GM21390 (cell line): ENCODE results near the gene C9orf57.
"Not testable (repeated sequence)": the region's sequence is repeated elsewhere in the genome, so short reads cannot be mapped to it uniquely, and the experiment has no call there.

Experiments used
- ATAC-seq: cut with Tn5 transposase; IDR thresholded peaks from one replicate; pipeline ENCODE4 v1.9.1; 2021; ENCODE audit not compliant: unreplicated experiment

Gene C9orf57

DNA sequence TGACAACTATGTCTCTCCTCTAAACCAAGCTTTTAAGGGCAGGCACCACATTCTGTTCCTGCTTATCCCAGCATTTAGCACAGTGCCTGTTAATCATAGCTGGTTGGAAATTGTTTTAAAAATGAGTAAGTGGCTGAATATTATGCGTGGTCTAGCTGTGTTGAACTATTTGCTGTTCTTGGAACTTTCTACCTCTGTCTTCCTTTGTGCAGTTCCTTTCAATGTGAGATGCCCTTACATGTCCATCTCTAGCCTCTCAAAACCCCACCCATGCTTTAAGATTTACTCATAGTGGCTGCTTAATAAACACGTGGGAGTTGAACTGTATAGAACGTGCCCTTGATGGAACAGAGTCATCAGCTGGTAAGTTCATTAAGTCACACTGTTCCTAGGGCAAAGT lies 34.5 kb downstream of the C9orf57 start:
- ATAC-seq = no peak

DNA sequence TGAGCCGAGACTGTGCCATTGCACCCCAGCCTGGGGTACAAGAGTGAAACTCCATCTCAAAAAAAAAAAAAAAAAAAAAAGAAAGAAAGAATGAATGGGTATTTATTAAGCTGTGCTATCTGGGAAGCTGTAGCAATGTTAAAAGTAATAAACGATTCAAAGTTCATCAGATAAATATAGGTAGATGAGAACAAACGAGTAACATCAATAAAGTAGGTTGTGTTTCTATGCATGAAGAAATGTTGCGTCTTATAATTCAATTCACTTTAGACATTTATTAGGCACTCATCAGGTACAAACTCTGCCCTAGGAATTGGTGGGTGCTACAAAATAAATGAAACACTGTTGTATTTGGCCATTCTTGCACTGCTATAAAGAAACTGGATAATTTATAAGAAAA lies 36.8 kb downstream of the C9orf57 start:
- ATAC-seq = no peak

DNA sequence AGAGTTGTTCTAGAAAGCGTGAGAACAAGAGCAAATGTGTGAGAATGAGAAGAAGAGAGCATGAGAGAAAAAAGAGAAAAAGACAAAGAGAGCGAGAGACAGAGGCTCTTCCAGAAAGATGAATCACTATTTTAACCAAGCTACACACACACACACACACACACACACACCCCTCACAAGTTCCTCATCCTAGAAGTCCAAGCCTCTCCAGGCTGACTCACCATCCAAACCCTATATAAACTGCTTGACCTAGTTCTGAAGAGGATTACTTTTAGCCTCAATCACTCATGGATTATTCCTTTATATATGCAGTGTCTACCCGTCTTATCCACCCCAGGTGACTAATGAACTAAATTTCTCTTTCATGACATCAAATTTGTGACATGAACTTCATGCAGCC lies 37.6 kb downstream of the C9orf57 start:
- ATAC-seq = no peak

- ATAC-seq = no peak
These were observed 47.1 kb downstream of the C9orf57 start for GRCh38 chr9:72013292-72013760.

GRCh38 chr9:72012646-72013045 lies 47.8 kb downstream of the C9orf57 start:
- no peak for ATAC-seq

- ATAC-seq = not testable (repeated sequence)
These were observed 52.7 kb downstream of the C9orf57 start for GRCh38 chr9:72007726-72008125.

DNA sequence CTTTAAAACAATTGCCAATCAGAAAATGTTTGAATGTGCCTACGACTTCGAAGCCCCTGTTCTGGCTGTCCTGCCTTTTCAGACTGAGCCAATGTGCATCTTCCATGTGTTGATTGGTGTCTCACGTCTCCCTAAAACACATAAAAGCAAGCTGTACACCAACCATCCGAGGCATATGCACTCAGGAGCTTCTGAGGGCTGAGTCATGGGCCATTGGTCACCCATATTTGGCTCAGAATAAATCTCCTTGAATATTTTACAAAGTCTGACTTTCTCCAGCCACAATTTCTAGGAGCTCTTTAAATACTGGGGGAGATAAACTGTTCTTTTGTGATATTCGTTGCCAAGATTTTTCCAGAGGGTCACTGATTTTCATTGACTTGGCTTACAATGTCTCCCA lies 53.9 kb downstream of the C9orf57 start:
- ATAC-seq = no peak

- ATAC-seq = no peak
These were observed 55.0 kb downstream of the C9orf57 start for GRCh38 chr9:72005451-72005850.
